ENCODE data around the gene PPP2R2C.

PPP2R2C gene

GRCh38 chr4:6446538-6447451, 25.6 kb downstream of the PPP2R2C start:
- no peak for DNase-seq

- no peak for DNase-seq
These were observed 26.3 kb downstream of the PPP2R2C start for GRCh38 chr4:6446130-6446482.

DNA sequence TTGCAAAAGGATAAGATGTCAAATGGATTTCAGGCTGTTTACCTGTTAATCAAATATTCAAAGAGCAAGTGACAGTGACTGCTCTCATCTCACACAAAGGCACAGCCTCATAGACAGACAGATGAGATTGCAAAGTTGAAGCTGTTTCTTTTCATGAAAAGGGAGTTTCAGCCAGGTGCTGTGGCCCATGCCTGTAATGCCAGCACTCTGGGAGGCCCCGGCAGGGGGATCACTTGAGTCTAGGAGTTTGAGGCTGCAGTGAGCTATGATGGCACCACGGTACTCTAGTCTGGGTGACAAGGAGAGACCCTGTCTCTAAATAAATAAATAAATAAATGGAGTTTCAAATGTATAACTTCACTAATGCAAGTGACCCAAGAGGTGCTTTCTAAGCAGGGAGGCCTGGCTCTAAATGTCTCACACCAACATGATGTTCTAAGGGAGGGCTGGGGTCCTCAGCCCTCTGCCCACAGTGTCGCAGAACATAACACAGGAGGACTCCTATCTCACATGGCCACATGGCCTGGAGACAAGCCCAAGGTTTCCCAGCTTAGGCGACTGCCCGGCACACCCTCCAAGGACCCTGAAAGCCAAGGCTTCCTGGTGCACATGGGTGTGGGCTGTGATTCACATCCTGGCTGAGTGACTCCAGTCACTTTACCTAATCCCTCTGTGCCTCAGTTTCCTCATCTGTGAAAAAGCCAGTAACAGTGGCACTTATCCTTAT, 26.8 kb downstream of the PPP2R2C start:
- no peak for DNase-seq

- no peak for DNase-seq
These were observed 27.8 kb downstream of the PPP2R2C start for GRCh38 chr4:6444582-6444981.

- no peak for DNase-seq
These were observed 29.1 kb downstream of the PPP2R2C start for GRCh38 chr4:6443035-6444023.

DNA sequence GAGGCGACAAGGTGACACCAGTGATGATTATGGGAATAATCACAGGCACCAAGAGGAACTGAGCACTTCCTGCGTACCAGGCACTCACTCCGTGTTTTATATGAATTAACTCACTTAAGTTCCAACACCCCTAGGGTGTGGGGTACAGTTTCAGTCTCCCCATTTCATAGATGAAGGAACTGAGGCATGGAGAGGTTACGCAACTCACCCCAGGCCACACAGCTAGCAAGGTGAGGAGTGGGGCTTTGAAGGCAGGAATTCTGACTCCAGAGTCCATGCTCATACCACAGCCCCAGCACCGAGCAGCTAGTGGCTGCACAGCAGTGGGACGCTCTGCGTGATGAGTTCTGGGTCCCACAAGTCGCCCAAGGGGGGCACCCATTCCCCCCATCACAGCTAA, 29.9 kb downstream of the PPP2R2C start:
- DNase-seq, result no peak

- no peak for DNase-seq
These were observed 30.7 kb downstream of the PPP2R2C start for GRCh38 chr4:6441758-6442157.

GRCh38 chr4:6441202-6441582, 31.2 kb downstream of the PPP2R2C start:
- DNase-seq, result no peak

DNA sequence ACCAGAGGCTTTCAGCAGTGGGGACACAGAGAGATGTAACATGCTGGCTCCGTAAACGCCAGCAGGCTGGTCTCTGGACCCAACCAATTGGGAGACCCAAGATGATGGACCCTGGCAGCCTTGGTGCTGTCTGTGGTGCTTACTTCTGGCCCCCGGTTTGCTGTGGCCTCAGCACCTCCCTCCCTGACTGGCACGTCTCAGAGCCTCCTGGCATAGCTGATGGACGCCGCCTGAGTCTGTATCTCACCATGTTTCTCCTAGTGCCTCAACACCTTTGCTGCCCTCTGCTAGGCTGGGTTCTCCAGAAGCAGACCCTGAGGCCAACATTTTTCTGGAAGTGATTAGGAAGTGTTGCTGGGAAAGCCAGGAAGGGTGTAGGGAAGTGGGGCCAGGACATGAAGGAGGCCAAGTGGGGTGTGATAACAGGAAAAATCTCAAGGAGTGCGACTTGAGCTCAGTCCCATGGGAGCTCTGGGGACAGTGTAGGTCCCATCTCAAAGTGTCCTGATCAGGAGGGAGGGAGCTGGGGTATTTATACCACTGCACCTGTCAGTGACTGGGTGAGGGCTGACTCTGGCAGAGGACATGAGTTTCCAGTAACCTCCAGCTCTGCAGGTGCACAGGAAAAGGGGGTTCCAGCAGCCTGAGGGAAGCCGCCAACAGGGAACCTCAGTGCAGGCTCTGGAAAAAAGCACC, 31.8 kb downstream of the PPP2R2C start:
- DNase-seq, result no peak

DNA sequence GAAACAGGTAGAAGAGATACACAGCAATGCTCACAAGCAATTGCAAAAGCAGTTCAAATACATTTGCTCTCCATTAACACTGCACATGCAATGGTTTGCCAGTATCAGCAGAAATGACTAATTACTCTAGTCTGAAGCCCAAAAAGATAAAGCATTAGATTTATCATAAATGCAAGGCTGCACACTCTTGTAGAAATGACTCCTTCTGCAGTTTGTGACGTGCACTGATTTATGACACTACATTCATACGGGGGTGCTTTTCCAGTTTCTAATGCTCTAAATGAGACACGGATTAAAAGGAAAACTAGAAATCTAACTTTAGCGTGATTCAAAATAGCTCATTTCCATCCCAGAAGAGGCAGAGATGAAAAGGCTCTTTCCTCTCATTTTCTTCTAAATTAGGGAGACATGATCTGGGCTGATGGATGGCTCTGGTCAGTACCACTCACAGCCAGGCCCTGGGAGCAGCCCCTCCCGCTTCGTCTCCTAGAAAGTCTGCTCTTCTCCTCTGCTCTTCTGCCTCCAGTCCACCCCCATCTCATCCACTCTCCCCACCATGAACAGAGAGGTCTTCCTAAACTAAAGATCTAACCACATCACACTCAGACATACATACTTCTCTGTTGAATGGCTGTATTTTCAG, 33.2 kb downstream of the PPP2R2C start:
- no peak for DNase-seq

GRCh38 chr4:6437826-6438238, 34.6 kb downstream of the PPP2R2C start:
- DNase-seq, result no peak

DNA sequence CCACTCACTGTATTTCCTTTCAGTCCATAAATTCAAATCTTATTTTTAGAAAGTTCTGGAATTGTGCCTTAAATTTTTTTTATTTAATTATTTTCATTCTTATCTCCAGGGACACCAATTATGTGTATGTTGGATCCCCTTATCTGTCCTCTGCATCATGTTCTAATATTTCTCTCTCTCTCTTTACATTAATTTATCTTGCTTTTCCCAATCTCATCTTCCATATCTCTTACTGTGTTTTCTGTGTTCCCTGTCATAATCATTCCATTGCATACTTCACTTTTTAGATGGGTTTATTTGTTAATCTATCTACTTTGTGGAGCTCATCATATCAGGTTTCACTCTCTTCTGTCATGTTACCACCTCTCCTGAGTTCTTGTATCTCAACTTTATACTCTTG, 37.4 kb downstream of the PPP2R2C start:
- DNase-seq, result no peak

DNA sequence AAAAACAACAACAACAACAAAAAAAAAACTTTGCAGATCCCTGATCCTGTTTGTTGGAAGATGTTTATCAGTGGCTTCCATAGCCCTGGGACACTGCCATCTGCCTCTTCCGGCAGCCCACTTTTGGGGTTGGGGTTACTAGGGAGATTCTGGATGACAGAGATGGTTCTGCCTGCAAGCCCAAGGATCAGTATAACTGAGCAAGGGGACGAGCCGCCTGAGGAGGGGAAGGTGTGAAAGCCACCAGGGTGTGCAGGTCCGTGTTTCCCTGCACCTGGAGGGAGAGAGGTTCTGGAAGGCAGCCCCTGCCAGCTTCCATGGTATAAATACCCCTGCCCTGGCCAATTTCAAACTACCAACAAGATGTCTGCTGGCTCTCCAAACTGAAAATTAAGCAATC, 41.5 kb downstream of the PPP2R2C start:
- no peak for DNase-seq

GRCh38 chr4:6427439-6428090, 44.8 kb downstream of the PPP2R2C start:
- no peak for DNase-seq

DNA sequence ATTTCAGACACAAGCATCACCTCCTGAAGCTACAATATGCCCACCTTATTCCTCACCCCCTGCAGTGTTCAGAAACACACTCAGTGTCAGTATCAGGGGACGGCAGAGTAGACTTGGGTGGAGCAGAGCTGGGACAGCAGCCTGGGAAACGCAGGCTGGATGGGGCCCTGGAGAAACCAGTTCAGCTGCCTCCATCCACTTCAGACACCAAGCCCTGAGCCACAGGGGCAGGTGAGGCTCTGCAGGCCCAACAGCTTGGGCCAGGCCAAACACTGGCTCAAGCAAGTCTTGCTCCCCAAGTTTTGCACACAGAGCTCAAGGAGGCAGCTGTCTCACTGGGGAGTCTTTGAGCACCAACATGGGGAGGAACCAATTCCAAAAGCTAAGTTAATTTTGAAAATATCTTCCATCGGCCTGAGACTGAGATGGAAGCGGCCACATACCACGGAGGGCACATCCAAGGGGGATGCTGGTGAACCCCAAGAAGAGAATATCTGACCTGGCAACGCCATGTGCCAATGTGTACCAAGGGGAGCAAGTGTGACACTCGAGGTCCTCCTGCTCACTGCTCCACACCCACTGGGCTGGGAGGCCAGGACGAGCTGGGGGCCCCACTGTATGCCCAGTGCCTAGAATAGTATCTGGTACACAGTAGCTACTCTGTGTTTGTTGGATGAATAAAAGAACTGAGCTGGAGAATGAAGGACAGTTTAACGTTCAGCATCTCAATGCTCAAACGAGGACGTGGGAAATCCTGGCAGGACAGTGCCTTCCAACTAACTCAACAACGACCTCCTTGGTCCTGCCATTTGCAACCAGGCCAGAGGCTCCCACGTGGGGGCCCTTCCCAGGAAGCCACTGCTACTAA, 45.6 kb downstream of the PPP2R2C start:
- no peak for DNase-seq

- DNase-seq, result no peak
These were observed 46.5 kb downstream of the PPP2R2C start for GRCh38 chr4:6425911-6426310.

DNA sequence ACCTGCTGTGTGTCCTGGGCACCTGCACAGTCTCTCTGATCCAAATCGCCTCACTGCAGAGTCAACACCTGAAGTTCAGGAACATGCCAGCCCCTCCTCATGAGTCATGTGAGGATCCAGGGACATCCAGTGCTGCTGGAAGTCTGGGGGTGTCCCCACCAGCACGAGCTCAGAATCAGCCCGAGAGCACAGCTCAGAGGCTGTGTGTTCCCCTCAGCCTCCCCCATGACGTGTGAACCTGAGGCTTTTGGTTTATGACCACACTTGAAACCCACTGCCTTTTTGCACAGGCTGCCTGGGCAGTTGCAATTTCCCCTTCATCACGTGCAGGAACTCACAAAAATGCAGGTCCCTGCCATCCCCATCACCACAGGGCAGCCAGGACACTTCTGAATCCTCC, 47.1 kb downstream of the PPP2R2C start:
- no peak for DNase-seq

- no peak for DNase-seq
These were observed 48.0 kb downstream of the PPP2R2C start for GRCh38 chr4:6424425-6424824.

DNA sequence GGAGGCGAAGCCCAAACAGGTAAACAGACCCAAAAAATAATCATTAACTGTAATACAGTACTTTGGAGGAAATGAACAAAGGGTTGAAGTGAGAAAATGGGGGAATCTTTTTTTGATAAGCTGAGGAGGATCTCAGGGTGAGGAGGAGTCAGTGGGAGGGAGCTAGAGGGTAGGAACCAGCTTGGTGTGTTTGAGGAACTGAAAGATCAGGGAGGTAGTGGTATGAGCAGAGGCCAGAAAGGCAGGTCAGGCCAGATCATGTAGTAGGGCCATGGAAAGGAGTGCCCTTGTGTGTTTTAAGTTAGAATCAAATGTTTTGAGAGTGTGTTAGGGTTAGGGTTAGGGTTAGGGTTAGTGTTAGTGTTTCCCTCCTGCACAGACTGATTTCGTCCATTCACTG, 48.8 kb downstream of the PPP2R2C start:
- no peak for DNase-seq

- DNase-seq, result no peak
These were observed 49.5 kb downstream of the PPP2R2C start for GRCh38 chr4:6422866-6423265.
